ENCODE data around the gene CDH13.

CDH13 gene

DNA sequence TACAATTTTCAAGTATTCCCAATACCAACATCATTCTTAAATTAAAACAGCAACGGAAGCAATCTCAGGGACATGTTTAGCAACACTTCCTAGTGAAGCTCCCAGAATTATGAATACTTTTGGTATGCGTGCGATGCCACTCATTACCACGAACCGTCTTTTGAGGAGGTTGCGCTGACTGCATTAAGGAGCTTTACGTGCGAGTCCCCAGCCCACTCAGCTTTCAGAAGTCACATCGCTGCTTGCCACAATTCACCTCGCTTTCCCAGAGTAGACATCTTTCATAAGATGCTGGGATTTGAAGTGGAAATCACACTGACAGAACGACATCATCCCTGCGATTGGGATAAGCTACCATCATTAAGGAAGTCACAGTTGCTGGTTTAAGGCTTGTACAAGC lies 739.5 kb downstream of the CDH13 start:
- ChIA-PET CTCF (interaction anchor here (2.6 kb wide), 1 partner anchor 10 kb away, joined by 21 read pairs; no protein-coding TSS in a partner anchor), POLR2A (no interaction called here)
- TF ChIP-seq, protein P1, sequence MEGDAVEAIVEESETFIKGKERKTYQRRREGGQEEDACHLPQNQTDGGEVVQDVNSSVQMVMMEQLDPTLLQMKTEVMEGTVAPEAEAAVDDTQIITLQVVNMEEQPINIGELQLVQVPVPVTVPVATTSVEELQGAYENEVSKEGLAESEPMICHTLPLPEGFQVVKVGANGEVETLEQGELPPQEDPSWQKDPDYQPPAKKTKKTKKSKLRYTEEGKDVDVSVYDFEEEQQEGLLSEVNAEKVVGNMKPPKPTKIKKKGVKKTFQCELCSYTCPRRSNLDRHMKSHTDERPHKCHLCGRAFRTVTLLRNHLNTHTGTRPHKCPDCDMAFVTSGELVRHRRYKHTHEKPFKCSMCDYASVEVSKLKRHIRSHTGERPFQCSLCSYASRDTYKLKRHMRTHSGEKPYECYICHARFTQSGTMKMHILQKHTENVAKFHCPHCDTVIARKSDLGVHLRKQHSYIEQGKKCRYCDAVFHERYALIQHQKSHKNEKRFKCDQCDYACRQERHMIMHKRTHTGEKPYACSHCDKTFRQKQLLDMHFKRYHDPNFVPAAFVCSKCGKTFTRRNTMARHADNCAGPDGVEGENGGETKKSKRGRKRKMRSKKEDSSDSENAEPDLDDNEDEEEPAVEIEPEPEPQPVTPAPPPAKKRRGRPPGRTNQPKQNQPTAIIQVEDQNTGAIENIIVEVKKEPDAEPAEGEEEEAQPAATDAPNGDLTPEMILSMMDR (IDR thresholded peaks at IDR 0.05; ENCODE audit: control extremely low read depth, extremely low read depth, low read depth, missing control alignments), result no peak
- no peak for DNase-seq (ENCODE audit: extremely low spot score)

DNA sequence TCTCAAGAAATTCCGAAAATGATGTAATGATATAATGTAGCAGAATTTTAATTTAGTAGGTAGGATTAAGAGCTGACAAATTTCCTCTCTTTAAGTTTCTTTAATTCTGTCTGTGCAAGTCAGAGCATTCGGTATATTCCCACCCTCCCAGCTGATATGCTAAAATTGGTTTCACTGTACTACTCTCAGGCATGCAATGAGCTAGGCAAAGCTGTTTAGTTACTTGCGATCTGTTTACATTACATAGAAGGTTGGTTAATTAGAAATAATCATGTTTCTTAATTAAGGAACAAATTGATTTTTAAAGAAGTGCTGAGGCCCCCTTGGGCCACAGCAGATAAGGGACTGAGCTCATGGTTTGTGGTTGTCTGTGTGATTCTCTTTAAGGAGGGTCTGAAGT lies 748.2 kb downstream of the CDH13 start:
- DNase-seq (ENCODE audit: extremely low spot score), result no peak
- ChIA-PET POLR2A (no interaction called here), CTCF (interaction anchor here (1.2 to 1.5 kb wide), 2 partner anchors 11 to 19 kb away, joined by 3 to 4 read pairs; no protein-coding TSS in a partner anchor)
- TF ChIP-seq, protein P1 (IDR thresholded peaks at IDR 0.05; ENCODE audit: control extremely low read depth, extremely low read depth, low read depth, missing control alignments), result no peak

DNA sequence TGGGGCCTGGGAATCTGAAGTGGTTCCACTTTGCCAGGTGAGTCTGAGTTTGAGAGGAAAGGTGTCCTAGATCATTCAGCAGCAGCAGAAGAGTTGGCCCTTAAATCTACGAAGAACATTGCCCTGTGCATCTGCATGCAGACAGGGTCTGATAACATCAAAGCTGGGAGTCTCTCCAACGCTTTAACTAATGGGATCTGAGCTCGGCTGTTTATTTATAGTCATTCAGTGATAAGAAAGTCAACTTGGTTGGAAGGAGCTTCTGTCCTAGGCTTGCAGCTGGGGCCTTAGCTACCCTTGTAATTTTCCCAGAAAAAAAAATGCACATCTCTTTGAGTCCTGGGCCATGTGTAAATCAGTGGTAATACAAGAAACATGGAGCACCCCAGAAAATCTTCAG lies 763.0 kb downstream of the CDH13 start:
- CTCF ChIA-PET, result no interaction called here
- DNase-seq (ENCODE audit: extremely low spot score), result no peak
- TF ChIP-seq, protein P1 (IDR thresholded peaks at IDR 0.05; ENCODE audit: control extremely low read depth, extremely low read depth, low read depth, missing control alignments), result no peak
- POLR2A ChIA-PET, result no interaction called here

DNA sequence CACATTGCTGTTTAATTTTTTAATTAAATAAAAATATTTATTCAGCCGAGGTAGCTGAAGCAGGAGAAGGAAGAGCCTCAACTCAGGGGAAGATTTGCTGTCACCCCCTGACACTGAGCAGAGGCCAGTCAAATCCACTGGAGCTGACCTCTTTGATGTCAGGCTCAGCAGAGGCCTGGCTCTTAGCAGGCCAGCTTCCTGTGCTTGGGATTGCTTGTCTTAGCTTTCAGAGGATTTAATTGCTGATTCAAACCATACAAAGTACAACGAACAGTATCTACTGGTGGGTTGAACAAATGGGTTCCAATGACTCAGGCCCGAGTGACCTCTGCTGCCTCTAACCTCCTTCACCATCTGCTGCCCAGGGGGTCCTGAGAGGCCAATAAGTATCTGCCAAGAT lies 764.0 kb downstream of the CDH13 start:
- ChIA-PET CTCF (no interaction called here), POLR2A (no interaction called here)
- TF ChIP-seq, protein P1 (IDR thresholded peaks at IDR 0.05; ENCODE audit: control extremely low read depth, extremely low read depth, low read depth, missing control alignments), result no peak
- no peak for DNase-seq (ENCODE audit: extremely low spot score)

DNA sequence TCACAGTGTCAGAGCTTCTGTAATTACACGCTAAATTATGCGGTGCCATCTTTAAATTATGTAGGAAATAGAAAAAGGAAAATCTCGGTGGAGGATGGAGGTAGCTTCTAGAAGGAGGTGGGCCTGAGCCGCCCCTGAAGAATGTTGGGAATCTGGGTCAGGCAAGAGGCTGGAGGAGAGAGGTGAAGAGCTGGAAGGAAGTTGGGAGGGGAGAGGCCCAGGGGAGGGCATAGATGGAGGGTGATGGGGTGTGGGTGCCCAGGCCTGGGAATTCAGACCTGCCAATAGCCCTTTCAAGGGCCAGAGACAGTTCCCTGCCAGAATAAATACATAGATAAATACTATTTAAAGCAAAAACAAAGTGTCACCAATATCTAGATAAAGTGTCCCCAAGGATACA lies 766.0 kb downstream of the CDH13 start:
- TF ChIP-seq, protein P1 (IDR thresholded peaks at IDR 0.05; ENCODE audit: control extremely low read depth, extremely low read depth, low read depth, missing control alignments), result no peak
- ChIA-PET CTCF (interaction anchor here (0.9 kb wide), 2 partner anchors 12 to 52 kb away, joined by 3 read pairs; no protein-coding TSS in a partner anchor), POLR2A (no interaction called here)
- DNase-seq (ENCODE audit: extremely low spot score), result no peak

DNA sequence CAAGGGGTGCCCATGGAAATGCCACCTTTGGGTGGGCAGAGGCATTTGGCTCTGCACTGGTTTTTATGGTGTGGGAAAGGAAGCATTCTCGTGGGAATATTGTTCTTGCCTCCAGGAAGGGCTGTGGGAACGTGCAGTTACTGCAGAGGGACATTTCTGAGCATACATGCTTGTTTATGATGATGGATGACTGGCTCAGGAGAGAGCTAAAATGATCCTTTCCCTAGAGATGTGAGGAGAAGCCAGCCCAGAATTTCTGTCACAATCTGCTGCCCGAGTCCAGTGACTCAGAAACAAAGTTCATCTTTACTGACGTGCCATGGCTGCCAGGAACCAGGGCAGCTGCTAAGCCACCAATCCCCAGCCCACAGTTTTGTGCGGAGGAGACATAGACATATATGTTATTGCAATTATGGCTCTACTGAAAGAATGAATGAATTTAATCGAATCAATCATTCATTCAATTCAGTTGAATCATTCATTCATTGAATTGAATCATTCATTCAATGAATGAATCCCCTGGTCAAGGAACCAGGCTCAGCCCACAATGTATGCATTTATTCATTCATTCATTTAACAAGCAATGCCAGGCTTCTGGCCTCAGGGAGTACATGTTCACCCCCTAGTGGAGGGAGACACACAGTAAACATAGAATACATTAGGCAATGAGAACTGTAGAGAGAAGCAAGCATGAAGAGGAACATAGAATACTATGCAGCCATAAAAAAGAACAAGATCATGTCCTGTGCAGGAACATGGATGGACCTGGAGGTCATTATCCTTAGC lies 766.6 kb downstream of the CDH13 start:
- TF ChIP-seq, protein P1 (IDR thresholded peaks at IDR 0.05; ENCODE audit: control extremely low read depth, extremely low read depth, low read depth, missing control alignments), result no peak
- ChIA-PET CTCF (interaction anchor here (0.9 kb wide), 2 partner anchors 11 to 51 kb away, joined by 3 read pairs; no protein-coding TSS in a partner anchor), POLR2A (no interaction called here)
- DNase-seq (ENCODE audit: extremely low spot score), result no peak

Measured in GM10248 (cell line).